Endothelial cell of hepatic sinusoid (primary cell): Measurements from ENCODE around the gene SSBP2.

ENCODE experiments used
- in situ Hi-C: cut with HindIII; loops from 2 replicates; pipeline ENCODE4 v1.10.0; 2017; ENCODE audit warnings: low sequenced_read_pairs

Gene SSBP2

DNA sequence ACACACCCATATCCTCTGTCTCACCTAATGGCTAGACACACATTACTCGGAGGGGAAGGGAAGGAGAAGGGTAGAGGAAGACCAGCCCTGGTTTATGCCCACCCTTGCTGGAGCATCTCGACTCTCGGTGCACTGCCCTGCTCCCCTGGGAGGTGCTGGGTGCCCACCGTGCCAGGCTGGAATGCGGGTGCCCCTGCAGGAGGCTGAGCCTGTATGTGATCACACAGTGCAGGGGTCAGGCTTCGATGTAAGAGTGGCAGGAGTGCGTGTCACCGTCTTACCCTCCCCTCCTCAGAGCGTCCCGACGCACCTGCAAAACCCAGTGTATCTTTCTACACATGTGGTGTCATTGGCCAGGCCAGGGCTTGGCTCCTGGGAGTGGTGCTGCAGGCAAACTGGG, 349.6 kb downstream of the SSBP2 start:
- in situ Hi-C loops: no loop called here

DNA sequence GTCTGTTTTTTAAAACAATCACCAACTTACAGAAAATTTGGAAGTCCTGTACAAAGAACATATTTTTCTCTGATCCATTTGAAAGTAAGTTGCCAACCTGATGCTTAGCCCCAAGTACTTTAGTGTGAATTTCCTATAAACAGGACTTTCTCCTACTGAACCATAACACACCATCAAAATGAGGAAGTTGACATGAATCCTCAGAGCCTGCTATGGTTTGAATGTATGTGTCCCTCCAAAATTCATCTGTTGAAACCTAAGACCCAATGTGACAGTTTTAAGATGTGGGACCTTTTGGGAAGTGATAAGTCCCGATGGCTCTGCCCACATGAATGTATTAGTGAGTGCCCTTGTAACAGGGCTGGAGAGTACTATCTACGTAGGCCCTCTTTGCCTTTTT, 350.5 kb downstream of the SSBP2 start:
- in situ Hi-C loops: no loop called here

DNA sequence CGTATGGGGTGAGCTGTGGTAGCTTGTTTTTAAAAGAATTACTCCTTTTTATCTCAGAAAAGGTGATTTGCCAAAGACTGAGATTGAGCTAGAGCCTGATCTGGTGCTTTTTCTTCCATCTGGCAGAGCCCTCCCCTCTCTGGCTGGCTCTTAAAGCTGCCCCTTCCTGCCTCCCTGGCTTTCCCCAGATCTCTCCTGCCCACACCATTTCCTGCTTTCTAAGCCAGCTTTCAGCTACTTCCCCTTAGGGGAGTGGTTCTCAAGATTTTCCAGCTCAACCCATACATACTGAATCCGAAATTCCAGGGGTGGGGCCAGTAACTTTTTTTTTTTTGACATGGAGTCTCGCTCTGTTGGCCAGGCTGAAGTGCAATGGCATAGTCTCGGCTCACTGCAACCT, 352.2 kb downstream of the SSBP2 start:
- in situ Hi-C loops: no loop called here

DNA sequence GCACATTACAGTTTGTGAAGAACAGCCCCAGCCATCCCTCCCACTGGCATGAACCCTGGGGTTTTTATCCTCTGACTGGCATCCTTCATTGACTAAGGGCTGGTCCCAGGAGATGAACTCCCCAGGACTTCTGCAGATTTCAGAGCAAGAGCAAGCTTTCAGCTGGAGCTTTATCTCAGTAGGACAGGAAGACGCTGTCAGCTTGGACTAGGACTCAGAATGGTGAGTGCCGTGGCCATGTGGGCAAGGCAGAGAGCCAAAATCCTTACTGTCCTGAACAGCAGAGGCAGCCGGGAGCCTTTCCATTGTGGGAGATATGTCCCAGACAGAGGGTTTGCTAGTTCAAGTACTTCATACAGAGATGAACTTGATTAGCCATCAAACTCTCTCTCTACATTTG, 353.7 kb downstream of the SSBP2 start:
- in situ Hi-C loops: no loop called here

DNA sequence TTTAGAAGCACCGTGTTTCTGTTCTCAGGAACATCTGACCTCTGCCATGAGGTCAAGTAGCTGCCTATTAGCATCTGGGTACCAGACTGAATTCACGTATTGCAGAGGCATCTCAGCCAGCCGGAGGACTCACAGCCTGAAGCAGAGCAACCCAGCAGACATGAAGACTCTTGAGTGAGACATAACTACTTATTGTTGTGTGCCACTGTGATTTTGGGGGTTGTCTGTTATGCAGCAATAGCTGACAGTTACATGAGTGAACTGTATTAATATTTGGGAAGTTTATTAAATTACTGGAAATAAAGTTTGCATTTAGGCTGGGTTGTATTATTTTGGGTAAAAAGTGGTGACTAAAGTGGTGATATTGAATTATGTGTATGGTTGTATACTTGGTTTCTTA, 355.6 kb downstream of the SSBP2 start:
- in situ Hi-C loops: no loop called here

DNA sequence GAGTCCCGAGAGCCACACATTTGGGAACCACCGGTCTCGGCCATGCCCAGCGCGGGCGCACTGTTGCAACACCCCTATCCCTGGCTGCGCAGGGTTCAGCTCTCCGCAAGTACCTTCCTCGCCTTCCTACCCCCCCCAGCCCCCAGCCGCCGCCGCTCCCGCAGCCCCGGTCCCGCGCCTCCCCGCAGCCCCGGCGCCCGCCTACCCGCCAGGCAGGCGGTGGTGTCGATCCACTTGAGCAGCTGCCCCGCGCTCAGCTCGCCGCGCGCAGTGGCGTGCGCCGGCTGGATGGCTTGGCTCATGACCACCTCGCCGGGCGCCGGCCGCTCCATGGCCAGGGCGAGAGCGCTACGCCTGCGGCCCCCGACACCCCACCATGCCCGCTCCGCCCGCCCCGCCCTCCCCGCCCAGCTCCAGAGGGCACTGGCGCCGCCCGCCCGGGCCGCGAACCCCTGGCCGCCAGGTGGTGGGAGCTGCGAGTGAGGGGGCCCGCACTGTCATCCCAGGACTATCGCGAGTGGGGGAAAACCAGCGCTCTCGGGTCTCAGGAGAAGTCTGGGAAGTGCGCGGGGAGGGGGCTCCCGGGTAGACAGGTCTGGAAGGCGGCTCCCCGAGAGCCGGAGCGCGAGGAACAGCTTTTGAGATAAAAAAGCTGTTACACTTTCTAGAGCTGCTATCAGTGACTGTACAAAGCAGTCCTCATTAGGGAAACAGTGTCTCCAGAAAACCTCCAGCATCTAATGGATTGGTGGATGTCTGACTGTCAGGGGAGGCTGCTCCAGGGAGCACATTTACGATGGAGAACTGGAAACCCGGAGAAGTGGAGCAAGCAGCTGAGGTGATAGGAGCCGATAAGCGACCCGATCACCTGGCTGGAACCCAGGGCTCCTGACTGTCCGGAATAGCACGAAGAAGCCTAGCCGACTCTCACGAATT, 356.8 kb downstream of the SSBP2 start, which contains the start of gene ACOT12:
ACOT12 (minus strand) TSS at position 352 of the 936 bp plus-strand sequence; CDS start at position 332, 20 bp downstream.
- in situ Hi-C loops: no loop called here

DNA sequence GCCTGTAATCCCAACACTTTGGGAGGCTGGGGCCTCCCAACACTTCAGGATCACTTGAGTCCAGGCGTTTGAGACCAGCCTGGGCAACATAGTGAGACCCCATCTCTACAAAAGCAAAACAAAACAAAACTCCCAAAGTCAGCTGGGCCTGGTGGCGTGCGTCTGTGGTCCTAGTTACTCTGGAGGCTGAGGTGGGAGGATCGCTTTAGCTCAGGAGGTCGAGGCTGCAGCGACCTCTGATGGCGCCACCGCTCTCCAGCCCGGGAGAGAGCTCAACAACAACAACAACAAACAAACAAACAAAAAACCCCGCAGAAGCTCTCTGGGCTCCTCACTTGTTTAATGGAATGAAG, 357.5 kb downstream of the SSBP2 start:
- in situ Hi-C loops: no loop called here

DNA sequence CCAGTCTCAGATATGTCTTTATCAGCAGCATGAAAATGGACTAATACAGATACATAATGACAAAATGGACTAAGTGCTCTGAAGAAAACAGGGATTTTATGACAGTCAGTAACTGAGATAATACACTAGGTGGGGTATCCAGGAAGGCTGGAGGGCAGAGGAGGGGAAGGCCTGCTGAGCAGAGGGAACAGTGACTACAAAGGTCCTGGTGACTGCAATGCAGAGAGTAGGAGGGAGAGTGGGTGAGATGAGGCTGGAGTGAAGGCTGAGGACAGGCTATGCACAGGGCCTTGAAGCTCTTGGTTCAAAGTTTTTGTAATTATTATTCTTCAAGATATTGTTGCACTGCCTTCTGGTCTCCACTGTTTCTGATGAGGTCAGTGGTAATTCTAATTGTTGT, 361.9 kb downstream of the SSBP2 start:
- in situ Hi-C loops: no loop called here

DNA sequence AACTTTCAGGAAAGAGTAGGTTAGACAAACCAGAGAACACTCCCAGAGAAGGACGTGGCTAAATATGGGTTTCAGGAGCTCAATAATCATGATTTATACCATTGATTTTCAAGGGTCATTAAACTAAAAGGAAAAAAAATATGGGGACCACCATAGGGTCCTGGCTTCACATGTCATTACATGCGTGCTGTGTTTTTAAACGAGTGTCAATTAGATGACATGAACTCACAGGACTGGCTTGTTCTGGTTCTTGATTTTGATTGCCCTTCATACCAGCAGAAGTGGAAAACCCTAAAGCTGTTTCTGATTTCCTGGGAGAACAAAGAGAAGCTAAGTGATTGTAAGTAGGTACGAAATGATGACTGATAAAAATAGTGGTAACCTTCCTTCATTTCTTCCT, 362.7 kb downstream of the SSBP2 start:
- in situ Hi-C loops: no loop called here

DNA sequence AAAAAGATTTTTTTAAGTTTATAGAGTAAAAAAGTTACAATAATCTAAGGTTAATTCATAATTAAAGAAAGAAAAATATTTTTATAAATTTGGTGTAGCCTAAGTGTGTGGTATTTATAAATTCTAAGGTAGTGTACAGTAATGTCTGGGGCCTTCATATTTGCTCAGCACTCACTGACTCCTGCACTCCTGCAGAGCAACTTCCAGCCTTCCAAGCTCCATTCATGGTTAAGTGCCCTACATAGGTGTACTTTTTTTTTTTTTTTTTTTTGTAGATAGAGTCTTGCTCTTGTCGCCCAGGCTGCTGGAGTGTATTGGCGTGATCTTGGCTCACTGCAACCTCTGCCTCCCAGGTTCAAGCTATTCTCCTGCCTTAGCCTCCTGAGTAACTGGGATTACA, 367.0 kb downstream of the SSBP2 start:
- in situ Hi-C loops: no loop called here

DNA sequence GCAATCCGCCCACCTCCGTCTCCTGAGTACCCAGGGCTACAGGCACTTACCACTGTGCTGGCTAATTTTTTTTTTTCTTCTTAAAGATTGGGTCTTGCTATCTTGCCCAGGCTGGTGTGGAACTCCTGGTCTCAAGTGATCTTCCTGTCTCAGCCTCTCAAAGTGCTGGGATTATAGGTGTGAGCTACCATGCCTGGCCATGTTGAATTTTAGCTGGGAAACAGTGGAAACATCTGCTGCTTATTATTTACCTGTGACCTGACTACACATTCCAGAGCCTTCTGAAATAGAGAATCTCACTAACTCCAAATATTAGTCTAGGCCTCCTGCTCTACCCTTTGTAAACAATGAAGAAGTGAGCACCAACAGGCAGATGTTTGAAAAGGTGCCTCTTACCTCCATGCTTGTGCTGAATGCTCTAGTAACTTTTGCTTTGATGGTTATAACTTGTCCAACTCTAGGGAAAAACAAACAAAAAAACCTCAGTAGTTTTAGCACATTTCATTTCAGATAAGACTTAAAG, 379.5 kb downstream of the SSBP2 start:
- in situ Hi-C loops: no loop called here

DNA sequence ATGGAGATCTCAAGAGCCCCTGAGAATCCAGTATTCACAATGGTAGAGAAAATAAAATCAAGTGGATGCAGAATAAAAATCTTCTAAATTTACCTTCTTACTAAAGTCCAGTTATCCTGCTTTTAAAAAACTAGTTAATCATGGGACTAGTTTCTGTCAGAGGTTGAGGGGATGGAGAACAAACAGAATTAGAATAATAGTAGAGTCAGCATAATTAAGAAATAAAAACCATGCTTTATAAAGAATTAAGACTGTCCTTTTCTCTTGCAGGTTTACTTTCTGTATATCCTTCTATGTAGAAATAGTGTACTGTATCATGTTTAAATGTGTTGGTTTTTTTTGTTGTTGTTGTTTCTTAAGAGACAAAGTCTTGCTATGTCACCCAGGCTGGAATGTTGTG, 380.0 kb downstream of the SSBP2 start:
- in situ Hi-C loops: no loop called here

DNA sequence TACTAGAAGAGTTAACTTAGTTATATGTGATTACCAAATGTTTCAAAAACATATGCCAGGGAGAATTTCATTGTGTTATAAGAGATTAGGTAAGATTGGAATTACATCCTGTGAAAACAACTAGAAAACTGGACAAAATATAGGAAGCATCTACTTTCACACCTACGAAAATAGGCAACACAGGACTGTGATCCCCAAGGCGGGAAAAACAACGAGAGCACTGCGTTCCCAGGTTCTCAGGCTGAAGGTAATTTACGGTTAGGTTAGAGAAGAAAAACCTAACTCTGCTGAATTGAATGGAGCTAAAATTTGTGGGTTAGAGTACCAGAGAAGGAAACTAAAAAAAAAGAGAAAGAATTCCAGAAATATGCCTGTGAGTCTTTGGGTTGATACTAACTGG, 385.4 kb downstream of the SSBP2 start:
- in situ Hi-C loops: loop anchor here (5.0 kb wide), 1 partner anchor 38 kb away; no protein-coding TSS in a partner anchor

DNA sequence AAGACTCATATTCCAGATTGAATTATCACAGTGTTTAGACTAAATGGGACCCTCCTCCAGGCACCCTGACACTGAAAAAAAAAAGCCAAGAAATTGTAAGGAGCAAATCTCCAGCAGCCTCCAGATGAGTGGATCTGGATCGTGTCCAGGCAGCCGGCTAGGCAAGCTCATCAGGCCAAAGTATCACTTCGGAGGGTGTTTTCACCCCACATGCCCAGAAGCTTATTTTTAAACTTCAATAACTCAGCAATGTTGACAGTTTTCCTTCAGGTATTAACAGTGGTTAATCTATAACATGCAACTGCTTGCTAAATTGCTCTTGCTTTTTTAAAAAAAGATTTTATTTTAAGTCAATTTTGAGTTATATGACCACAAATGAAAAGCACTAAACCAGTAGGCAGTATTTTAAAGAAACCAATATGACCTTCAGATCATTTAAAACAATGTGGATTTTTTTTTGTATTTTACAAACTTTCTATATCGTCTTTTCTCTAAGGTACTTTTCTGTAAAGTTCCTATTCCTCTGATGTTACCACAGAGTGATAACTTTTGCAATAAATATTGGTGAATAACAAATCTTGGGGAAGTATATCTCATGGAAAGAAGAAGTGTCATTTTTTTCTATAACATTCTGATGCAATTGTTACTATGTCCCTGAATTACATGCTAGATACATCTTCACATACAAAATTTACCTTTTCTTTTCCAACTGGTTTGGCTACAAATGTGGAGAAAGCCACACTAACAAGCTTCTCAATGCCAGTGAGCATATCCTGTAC, 387.6 kb downstream of the SSBP2 start:
- in situ Hi-C loops: no loop called here
